ENCODE results near the gene SLC35A4. TPM values are rescaled to one million over a fixed set of nuclear protein-coding genes. Genes with fewer than 3 reads are reported as not detected.
A peak's percentile ranks its signal among the peaks of the same experiment; 100 is the strongest.

The SLC35A4 gene
- total RNA-seq, 2 experiments from 2014 or later: 100 to 101 TPM

- no peak for ATAC-seq
- Mint-ChIP-seq H3K36me3 (peaks cover 37% of the 10 kb centered on the region), H3K27ac (peak overlapping the region; percentile 39), H3K4me3 (no peak overlapping the region), H3K9me3 (ENCODE audit: low read depth) (no peaks in the 10 kb centered on the region), H3K27me3 (no peaks in the 10 kb centered on the region), H3K4me1 (peaks cover 68% of the 10 kb centered on the region)
- DNase-seq: peak; percentile 39
- CTCF ChIA-PET: no interaction called here
Measured at GRCh38 chr5:140550147-140551079, 14.2 kb upstream of the SLC35A4 start.

GRCh38 chr5:140551872-140552271 is 12.8 kb upstream of the SLC35A4 start:
- DNase-seq: peak; percentile 39
- peaks cover 79% of the 10 kb centered on the region for H3K4me1 Mint-ChIP-seq
- CTCF ChIA-PET: interaction anchor here (1.7 kb wide), 1 partner anchor 83 kb away, joined by 8 read pairs; no protein-coding TSS in a partner anchor
- H3K9me3 Mint-ChIP-seq (ENCODE audit: low read depth): no peaks in the 10 kb centered on the region
- H3K4me3 Mint-ChIP-seq: no peak overlapping the region
- no peak overlapping the region for H3K27ac Mint-ChIP-seq
- no peak for ATAC-seq
- peaks cover 45% of the 10 kb centered on the region for H3K36me3 Mint-ChIP-seq
- H3K27me3 Mint-ChIP-seq: no peaks in the 10 kb centered on the region

- no peaks in the 10 kb centered on the region for H3K27me3 Mint-ChIP-seq
- H3K27ac Mint-ChIP-seq: peak overlapping the region; percentile 67
- no peaks in the 10 kb centered on the region for H3K9me3 Mint-ChIP-seq (ENCODE audit: low read depth)
- H3K4me3 Mint-ChIP-seq: peak overlapping the region; percentile 4
- peak; percentile 26 for DNase-seq
- CTCF ChIA-PET: interaction anchor here (0.9 to 1.7 kb wide), 3 partner anchors 20 to 180 kb away, joined by 3 to 8 read pairs (median 5); no protein-coding TSS in a partner anchor
- H3K36me3 Mint-ChIP-seq: peaks cover 45% of the 10 kb centered on the region
- ATAC-seq: no peak
- H3K4me1 Mint-ChIP-seq: peaks cover 74% of the 10 kb centered on the region
Measured at GRCh38 chr5:140553657-140554056, 11.0 kb upstream of the SLC35A4 start.

GRCh38 chr5:140554454-140554853 is 10.2 kb upstream of the SLC35A4 start:
- peak overlapping the region; percentile 10 for H3K4me3 Mint-ChIP-seq
- CTCF ChIA-PET: no interaction called here
- no peaks in the 10 kb centered on the region for H3K9me3 Mint-ChIP-seq (ENCODE audit: low read depth)
- DNase-seq (peak; percentile 22), ATAC-seq (no peak)
- H3K4me1 Mint-ChIP-seq: peaks cover 66% of the 10 kb centered on the region
- peak overlapping the region; percentile 67 for H3K27ac Mint-ChIP-seq
- peaks cover 45% of the 10 kb centered on the region for H3K36me3 Mint-ChIP-seq
- no peaks in the 10 kb centered on the region for H3K27me3 Mint-ChIP-seq

- CTCF ChIA-PET: interaction anchor here (1.5 kb wide), 1 partner anchor 155 kb away, joined by 3 read pairs; no protein-coding TSS in a partner anchor
- peak; percentile 28 for DNase-seq
- H3K4me1 Mint-ChIP-seq: peaks cover 52% of the 10 kb centered on the region
- H3K27ac Mint-ChIP-seq: peak overlapping the region; percentile 87
- H3K4me3 Mint-ChIP-seq: peak overlapping the region; percentile 79
- no peaks in the 10 kb centered on the region for H3K27me3 Mint-ChIP-seq
- ATAC-seq: no peak
- H3K36me3 Mint-ChIP-seq: peaks cover 34% of the 10 kb centered on the region
- no peaks in the 10 kb centered on the region for H3K9me3 Mint-ChIP-seq (ENCODE audit: low read depth)
Measured at GRCh38 chr5:140555747-140556312, 8.8 kb upstream of the SLC35A4 start.

- Mint-ChIP-seq H3K4me3 (peak overlapping the region; percentile 79), H3K36me3 (peaks cover 30% of the 10 kb centered on the region), H3K27me3 (no peaks in the 10 kb centered on the region), H3K4me1 (peaks cover 48% of the 10 kb centered on the region), H3K27ac (peak overlapping the region; percentile 87), H3K9me3 (ENCODE audit: low read depth) (no peaks in the 10 kb centered on the region)
- peak; percentile 24 for ATAC-seq
- peak; percentile 41 for DNase-seq
- CTCF ChIA-PET: interaction anchor here (1.1 to 1.5 kb wide), 2 partner anchors 9 to 154 kb away, joined by 3 to 5 read pairs; no protein-coding TSS in a partner anchor
Measured at GRCh38 chr5:140556438-140556837, 8.2 kb upstream of the SLC35A4 start.

- Mint-ChIP-seq H3K27me3 (no peaks in the 10 kb centered on the region), H3K4me3 (peak within 1 kb of the TSS; percentile 79), H3K36me3 (peaks cover 26% of the 10 kb centered on the region), H3K9me3 (ENCODE audit: low read depth) (no peaks in the 10 kb centered on the region), H3K4me1 (peaks cover 43% of the 10 kb centered on the region), H3K27ac (peak within 1 kb of the TSS; percentile 87)
- ATAC-seq: peak; percentile 96
- DNase-seq: peak; percentile 94
- CTCF ChIA-PET: interaction anchor here (0.7 to 1.3 kb wide), 10 partner anchors 8 to 313 kb away, joined by 3 to 13 read pairs (median 3); partner anchors contain the start of genes EIF4EBP3 and IK
Measured at GRCh38 chr5:140557136-140557805, 7.4 kb upstream of the SLC35A4 start, which contains the start of gene SRA1. TSS of gene SRA1 (minus strand) at chr5:140557473. CDS start at chr5:140557452, 21 bp downstream.

- CTCF ChIA-PET: interaction anchor here (0.8 to 1.3 kb wide), 8 partner anchors 10 to 314 kb away, joined by 3 to 13 read pairs (median 3); partner anchors contain the start of genes EIF4EBP3 and IK
- Mint-ChIP-seq H3K36me3 (peaks cover 23% of the 10 kb centered on the region), H3K27me3 (no peaks in the 10 kb centered on the region), H3K9me3 (ENCODE audit: low read depth) (no peaks in the 10 kb centered on the region), H3K4me1 (peaks cover 44% of the 10 kb centered on the region), H3K27ac (peak overlapping the region; percentile 87), H3K4me3 (peak overlapping the region; percentile 79)
- DNase-seq (no peak), ATAC-seq (no peak)
Measured at GRCh38 chr5:140557965-140558364, 6.7 kb upstream of the SLC35A4 start.

GRCh38 chr5:140558542-140558941 is 6.1 kb upstream of the SLC35A4 start:
- Mint-ChIP-seq H3K4me1 (peaks cover 42% of the 10 kb centered on the region), H3K9me3 (ENCODE audit: low read depth) (no peaks in the 10 kb centered on the region), H3K4me3 (no peak overlapping the region), H3K36me3 (peaks cover 18% of the 10 kb centered on the region), H3K27me3 (no peaks in the 10 kb centered on the region), H3K27ac (no peak overlapping the region)
- DNase-seq: no peak
- CTCF ChIA-PET: interaction anchor here (1.1 to 1.3 kb wide), 3 partner anchors 77 to 213 kb away, joined by 3 to 4 read pairs (median 3); no protein-coding TSS in a partner anchor
- no peak for ATAC-seq

- ATAC-seq: no peak
- no peaks in the 10 kb centered on the region for H3K9me3 Mint-ChIP-seq (ENCODE audit: low read depth)
- H3K36me3 Mint-ChIP-seq: peaks cover 15% of the 10 kb centered on the region
- no peak overlapping the region for H3K4me3 Mint-ChIP-seq
- peaks cover 30% of the 10 kb centered on the region for H3K4me1 Mint-ChIP-seq
- no peaks in the 10 kb centered on the region for H3K27me3 Mint-ChIP-seq
- H3K27ac Mint-ChIP-seq: no peak overlapping the region
- CTCF ChIA-PET: no interaction called here
- no peak for DNase-seq
Measured at GRCh38 chr5:140560227-140560626, 4.4 kb upstream of the SLC35A4 start.

- Mint-ChIP-seq H3K36me3 (peaks cover 14% of the 10 kb centered on the region), H3K27ac (no peak overlapping the region), H3K4me1 (peaks cover 33% of the 10 kb centered on the region), H3K4me3 (no peak overlapping the region), H3K27me3 (no peaks in the 10 kb centered on the region), H3K9me3 (ENCODE audit: low read depth) (no peaks in the 10 kb centered on the region)
- DNase-seq: no peak
- CTCF ChIA-PET: interaction anchor here (0.8 kb wide), 1 partner anchor 14 kb away, joined by 3 read pairs; the partner anchor contains the start of gene EIF4EBP3
- no peak for ATAC-seq
Measured at GRCh38 chr5:140561753-140562523, 2.7 kb upstream of the SLC35A4 start.

GRCh38 chr5:140563596-140563995 is 1.0 kb upstream of the SLC35A4 start:
- CTCF ChIA-PET: interaction anchor here (1.1 kb wide), 1 partner anchor 69 kb away, joined by 3 read pairs; the partner anchor contains the start of gene CD14
- DNase-seq: peak; percentile 45
- no peaks in the 10 kb centered on the region for H3K27me3 Mint-ChIP-seq
- H3K9me3 Mint-ChIP-seq (ENCODE audit: low read depth): no peaks in the 10 kb centered on the region
- H3K4me3 Mint-ChIP-seq: peak overlapping the region; percentile 94
- peaks cover 29% of the 10 kb centered on the region for H3K36me3 Mint-ChIP-seq
- H3K4me1 Mint-ChIP-seq: peaks cover 42% of the 10 kb centered on the region
- H3K27ac Mint-ChIP-seq: peak overlapping the region; percentile 95
- ATAC-seq: no peak

Measured in activated CD8-positive, alpha-beta memory T cell treated with anti-CD3 and anti-CD28 coated beads, Interleukin-2, amount 10 ng/mL, durations not matched to agents 7 days and 5 days (primary cell).